HG03159 (cell line): ENCODE measurements around the gene A2ML1.
"Not testable (repeated sequence)": the region's sequence is repeated elsewhere in the genome, so short reads cannot be mapped to it uniquely, and the experiment has no call there.

ENCODE experiments used
- ATAC-seq: cut with Tn5 transposase; IDR thresholded peaks from one replicate; pipeline ENCODE4 v1.9.1; 2021; ENCODE audit warnings: mild to moderate bottlenecking, moderate library complexity; ENCODE audit not compliant: unreplicated experiment

A2ML1 gene

DNA sequence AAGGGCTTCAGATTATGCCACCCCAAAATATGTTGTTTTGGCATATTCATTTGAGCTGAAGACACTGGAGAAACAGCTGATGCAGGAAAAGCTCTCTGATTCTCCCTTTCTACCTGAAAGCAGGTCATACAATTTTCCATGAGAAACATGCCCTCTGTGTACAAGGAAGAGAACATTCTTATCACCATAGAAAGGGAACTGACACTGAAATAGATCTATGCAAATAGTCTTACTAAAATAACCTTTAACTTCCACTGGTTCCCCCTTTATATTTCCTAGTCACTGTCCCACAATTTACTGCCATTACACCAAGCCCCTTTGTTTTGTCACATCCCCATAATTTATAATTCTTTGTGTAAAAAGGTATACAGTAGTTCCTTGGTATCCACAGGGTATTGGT is 82.2 kb downstream of the A2ML1 start:
- ATAC-seq = no peak

DNA sequence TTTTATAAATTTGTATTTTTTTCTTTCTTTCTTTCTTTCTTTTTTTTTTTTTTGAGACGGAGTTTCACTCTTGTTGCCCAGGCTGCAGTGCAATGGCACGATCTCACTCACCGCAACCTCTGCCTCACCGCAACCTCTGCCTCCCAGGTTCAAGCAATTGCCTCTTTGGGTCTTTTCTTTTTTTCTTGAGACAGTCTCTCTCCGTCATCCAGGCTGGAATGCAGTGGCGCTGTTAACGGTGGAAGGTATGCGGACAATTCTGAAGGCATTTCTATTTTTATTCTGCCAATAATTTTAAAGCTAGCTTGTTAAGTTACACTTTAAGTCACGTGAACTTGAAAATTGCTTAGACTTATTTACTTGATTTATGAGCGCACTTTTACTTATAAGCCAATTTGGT is 83.1 kb downstream of the A2ML1 start:
- ATAC-seq = no peak

DNA sequence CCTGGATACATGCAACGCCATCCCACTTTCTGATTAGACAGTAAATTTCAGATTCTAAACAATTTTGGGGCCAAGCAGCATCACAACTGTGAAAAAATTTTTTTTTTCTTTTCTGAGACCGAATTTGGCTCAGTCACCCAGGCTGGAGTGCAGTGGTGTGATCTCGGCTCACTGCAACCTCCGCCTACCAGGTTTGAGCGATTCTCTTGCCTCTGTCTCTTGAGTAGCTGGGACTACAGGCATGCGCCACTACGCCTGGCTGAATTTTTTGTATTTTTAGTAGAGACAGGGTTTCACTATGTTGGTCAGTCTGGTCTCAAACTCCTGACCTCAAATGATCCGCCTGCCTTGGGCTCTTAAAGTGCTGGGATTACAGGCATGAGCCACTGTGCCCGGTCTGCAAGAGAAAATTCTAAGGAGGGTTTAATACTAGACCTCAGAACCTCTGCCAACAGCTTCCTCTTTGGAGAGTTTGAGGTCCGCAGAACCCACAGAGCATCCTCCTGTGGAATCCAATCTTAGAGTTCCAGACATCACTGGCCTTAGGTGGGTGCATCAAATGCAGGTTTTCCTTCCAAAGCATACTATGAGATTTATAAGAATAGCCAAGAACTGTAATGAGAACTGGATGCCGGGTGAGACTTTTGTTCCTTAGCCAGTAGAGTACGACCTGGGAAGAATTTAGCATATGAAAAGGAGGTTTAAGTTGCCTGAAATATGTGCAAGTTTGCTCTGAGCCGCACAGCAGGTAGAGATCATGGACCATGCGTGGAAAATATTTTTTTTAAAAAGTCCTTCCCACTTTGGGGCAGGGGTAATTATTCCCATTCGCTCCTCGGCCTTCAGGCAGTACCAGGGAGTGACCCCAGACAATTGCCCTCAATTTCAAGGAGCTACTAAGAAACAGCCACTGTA is 84.1 kb downstream of the A2ML1 start:
- no peak for ATAC-seq

DNA sequence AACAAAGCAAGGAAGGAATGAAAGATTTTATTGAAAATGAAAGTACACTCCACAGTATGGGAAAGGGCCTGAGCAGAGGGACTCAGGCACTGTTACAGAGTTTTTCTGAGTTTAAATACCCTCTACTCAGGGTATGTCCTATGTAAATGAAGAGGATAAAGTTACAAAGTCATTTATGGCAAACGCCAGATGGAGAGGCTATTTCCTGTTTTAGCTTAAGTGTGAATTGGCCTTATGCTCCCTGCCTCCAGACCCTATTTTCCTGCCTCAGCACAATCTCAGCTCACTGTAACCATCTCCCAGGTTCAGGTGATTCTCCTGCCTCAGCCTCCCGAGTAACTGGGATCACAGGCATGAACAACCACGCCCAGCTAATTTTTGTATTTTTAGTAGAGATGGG is 85.1 kb downstream of the A2ML1 start:
- no peak for ATAC-seq

- ATAC-seq = no peak
Observed at GRCh38 chr12:8909752-8910151, 87.3 kb downstream of the A2ML1 start.

- no peak for ATAC-seq
Observed at GRCh38 chr12:8911606-8912268, 89.3 kb downstream of the A2ML1 start.

GRCh38 chr12:8912914-8913313 is 90.5 kb downstream of the A2ML1 start:
- ATAC-seq = no peak

- ATAC-seq = no peak
Observed at GRCh38 chr12:8913702-8914032, 91.2 kb downstream of the A2ML1 start.

GRCh38 chr12:8914033-8914715 is 91.8 kb downstream of the A2ML1 start, which contains the start of gene PHC1:
PHC1 (plus strand) TSS chr12:8914509; CDS start chr12:8917678, 3,169 bp downstream.
- peak; percentile 59 for ATAC-seq

DNA sequence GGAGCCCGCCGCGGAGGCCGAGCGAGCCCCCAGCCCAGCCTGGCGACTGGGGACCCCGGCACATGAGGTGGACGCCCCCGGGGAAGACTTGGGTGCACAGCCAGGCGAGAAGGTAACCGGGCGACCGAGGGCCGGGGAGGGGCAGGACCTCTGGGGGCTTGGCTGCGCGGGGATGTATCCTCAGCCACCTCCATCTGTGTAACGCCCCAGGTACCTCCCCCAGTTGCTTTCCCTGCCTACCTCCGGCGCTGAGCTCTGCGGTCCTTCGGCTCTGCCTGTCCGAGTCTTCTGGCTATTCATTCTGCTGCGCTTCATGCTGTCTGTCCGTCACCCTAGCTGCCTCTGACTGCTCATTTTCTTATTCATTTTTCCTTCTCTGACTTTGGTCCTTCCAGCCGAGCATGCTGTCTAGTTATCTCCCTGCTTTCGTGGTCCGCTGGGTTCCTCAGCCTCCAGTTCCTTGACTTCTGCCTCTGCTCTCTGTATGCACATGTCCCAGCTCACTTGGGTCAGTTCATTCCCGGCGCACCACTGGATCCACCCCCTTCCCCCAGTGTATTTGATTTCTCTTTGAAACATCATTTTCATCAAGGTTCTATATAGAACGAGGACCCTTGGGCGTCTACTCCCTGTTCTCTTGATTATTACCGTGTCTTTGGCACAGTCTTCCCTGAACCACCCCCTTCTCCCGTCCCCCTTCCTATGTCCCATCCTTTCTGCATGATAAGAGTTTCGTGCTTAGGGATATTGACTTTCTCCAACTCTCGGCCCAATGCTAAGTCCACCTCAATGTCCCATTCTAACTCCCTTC is 92.5 kb downstream of the A2ML1 start:
- ATAC-seq = peak; percentile 69

- no peak for ATAC-seq
Observed at GRCh38 chr12:8916154-8916553, 93.7 kb downstream of the A2ML1 start.

DNA sequence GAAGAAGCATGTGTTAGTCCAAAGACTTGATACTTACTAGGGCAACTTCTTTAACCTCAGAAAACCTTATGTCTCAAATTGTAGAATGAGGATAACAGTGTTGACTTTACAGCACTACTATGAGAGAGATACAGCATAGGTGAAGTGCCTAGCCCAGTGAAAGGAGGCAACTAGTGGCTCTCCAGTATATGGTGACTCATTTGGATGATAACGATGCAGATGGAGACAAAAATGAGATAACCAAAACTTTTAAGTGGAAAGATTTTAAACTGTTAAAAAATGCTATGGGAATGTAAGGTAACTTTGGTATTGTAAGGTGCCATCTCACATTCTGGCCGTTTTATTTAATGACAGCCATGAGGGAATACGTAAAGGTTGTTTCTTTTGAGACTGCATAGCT is 94.6 kb downstream of the A2ML1 start:
- no peak for ATAC-seq

DNA sequence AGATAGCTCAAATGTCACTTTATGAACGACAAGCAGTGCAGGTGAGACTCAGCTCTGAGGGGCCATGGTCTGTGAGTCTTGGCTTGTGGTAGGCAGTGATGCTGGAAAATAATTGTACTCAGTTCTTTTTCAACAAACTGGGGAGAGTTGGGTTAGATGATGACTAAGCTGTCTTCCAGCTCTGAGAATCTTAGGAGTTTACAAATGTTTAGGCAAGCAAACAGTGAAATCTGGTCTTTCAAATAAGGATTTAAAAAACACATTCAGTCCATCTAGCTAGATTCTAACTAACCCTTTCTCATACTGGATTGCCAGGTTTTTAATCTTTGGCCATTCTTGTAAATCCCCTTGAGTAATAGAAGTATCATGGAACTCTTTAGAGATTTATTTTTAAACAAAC is 95.3 kb downstream of the A2ML1 start:
- no peak for ATAC-seq

DNA sequence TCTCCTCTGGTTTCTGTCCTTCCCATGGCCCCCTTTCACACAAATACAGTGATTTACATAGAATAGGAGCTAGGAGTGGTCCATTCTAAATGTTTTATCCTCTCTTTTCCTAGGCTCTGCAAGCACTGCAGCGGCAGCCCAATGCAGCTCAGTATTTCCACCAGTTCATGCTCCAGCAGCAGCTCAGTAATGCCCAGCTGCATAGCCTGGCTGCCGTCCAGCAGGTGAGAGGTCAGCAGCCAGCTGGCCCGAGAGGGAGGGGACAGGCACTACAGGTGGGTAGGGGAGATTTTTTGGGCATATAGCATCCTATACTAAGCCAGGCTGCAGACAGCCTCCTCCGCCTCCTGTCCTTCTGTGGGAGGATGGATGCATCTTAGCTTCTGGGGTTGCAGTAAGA is 97.2 kb downstream of the A2ML1 start:
- ATAC-seq = not testable (repeated sequence)

GRCh38 chr12:8922544-8922943 is 100.1 kb downstream of the A2ML1 start:
- ATAC-seq = no peak
